ENCODE data around the gene RIN2.
"Not testable (repeated sequence)": the region's sequence is repeated elsewhere in the genome, so short reads cannot be mapped to it uniquely, and the experiment has no call there.

RIN2 gene

GRCh38 chr20:19791887-19792286, 33.8 kb downstream of the RIN2 start:
- no peak for DNase-seq

DNA sequence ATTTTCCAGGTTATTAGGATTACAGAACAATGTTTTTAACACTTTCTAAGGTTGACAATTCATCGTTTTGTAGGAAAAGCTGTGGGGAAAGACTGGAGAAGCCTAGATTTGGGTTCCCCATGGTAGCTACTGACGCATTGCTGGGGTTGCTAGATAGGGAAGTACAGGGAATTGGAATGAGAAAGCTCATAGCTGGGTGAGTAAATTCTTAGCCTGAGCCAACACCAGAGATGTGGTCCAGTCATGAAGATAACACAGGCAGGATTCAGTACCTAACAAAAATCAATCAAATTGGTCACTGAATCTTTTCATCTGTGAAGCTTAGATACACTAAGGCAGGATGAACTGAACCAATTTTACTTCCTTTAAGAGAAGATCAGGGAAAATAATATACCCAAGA, 35.7 kb downstream of the RIN2 start:
- no peak for DNase-seq

DNA sequence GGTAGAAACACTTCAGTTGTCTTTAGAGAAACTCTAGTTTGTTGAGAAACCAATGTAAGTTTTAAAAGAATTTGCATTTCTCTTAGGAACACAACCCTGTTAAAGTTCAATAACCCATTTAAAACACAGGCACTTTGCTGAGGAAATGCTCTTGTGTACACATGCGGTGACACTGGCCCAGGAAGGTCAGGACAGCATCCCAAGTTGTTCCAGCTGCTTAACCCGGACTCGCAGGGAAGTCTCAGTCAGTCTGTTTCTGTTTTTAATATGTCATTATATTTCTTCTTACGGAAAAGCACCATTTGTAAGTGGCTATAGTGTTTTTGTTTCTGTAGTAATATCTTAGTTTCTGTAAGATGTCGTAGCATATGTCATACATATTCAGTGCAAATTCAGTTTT, 36.9 kb downstream of the RIN2 start:
- DNase-seq = no peak

DNA sequence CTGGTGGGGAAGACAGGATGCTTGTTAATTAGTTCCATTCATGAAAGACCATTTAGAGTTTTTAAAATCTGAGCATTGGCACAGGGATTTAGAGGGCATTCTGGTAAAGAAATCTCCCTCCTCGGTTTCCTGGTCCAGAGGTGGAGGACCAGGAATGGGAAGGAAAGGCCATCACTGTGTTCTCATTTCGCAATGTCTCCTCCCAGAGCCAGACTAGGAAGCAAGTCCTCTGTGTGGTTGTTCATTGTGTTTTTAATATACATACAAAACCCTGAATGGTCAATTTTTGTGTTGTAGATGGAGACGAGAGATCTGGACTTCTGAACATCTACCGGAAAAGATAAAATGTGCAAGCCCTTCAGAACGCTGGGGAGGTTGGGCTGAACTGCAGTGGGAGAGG, 41.3 kb downstream of the RIN2 start:
- no peak for DNase-seq

DNA sequence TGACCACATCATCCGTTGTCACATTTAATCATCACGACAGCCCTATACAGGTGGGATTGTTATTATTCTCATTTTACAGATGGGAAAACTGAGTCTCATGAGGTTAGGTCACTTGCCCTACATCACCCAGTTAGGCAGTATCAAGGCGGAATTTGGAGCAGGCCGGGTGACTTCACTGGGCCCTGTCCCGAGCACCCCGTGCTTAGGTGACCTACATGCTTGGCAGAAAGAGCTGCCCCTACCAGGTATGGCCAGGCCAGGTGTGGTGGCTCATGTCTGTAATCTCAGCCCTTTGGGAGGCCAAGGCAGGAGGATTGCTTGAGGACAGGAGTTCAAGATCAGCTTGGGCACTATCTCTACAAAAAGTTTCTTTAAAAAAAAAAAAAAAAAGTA, 44.0 kb downstream of the RIN2 start:
- DNase-seq = no peak

GRCh38 chr20:19802492-19803158, 44.6 kb downstream of the RIN2 start:
- DNase-seq = no peak

DNA sequence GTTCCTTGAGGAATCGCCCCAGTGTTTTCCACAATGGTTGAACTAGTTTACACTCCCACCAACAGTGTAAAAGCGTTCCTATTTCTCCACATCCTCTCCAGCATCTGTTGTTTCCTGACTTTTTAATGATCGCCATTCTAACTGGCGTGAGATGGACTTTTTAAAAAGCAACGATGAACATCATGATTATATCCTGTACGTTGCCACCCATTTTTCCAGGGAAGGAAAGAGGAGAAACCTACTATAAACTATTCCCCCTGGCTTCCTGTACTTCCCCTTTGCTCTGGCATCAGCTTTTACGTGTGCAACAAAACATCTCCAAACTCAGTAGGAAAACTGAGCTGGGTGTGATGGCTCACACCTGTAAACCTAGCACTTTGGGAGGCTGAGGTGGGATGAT, 48.2 kb downstream of the RIN2 start:
- DNase-seq = not testable (repeated sequence)

GRCh38 chr20:19806806-19807190, 48.7 kb downstream of the RIN2 start:
- no peak for DNase-seq

DNA sequence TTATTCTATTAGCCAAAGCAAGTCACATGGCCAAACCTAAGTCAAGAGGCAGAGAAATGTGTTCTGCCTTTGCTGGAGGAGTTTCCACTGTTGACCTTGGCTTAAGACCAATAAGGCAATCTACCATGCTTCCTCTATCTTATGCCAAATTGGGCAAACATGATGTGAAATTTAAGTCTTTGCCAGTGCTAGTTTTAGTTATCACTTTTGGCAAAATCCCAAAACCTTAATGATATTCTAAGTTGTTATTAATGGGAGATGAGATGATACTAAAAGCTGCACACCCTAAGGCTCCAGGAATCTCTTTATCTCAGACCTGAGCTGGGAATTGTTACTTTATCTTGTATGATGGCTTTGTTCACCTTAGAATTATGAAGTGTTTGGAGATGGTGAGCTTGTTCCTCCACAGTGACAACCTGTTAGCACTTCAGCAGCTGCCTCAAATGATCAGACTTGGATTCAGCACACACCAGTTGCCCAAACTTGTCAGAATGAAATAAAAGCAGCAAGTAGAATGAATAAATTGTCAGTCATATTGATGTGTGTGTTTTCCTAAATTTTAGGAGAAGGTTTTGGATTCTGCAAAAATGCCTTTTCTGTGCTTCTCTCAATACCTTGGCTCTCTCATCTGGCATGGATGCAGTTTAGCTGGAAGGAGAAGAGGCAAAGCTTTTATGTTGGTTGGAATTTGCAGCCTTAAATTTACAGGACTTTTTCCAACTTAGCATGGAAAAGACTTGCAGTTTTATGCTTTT, 49.3 kb downstream of the RIN2 start:
- no peak for DNase-seq

Data from NCI-H510A (cell line).